Stimulated activated CD8-positive, alpha-beta memory T cell treated with anti-CD3 and anti-CD28 coated beads, Interleukin-4, amount 100 ng/mL, for 4 hours (primary cell): Measurements from ENCODE around the gene NPHP4.
"Not testable (repeated sequence)": the region's sequence is repeated elsewhere in the genome, so short reads cannot be mapped to it uniquely, and the experiment has no call there.

Source experiments
- DNase-seq, 2 donors: peaks; one replicate each; pipeline ENCODE4 v3.0.0-alpha.2; 2020; ENCODE audit warnings: low read depth in 2 of 2, low spot score in 1 of 2

The NPHP4 gene

DNA sequence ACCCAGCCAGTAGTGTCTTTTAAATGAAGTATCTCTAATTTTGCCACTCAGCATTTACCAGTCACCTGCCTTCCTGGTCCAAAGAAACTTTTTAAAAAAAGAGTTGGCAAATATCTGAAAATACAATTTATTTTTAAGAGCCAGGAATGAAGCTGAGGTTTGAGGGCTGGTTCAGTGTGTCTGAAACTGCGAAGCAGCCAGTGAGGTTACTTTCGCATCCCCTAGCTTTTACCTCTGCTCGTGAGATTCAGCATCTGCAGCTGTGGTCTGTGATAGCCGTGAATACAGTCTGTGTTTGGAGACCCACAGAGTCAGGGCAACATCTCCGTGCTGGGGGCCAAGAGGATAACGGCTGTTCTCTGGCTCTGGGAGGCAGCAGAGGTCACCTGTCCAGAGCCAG, 32.2 kb upstream of the NPHP4 start:
- no peak for DNase-seq

DNA sequence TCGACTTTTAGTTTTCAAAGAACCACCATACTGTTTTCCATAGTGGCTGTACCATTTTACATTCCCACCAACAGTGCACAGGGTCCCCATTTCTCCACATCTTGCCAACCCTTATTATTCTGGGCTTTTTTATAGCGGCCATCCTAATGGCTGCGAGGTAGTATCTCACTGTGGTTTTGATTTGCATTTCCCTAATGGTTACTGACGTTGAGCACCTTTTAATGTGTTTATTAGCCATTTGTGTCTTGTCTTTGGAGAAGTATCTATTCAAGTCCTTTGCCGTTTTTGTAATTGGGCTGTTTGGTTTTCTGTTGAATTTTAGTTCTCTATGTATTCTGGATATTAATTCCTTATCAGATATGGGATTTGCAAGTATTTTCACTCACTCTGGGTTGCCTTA, 31.1 kb upstream of the NPHP4 start:
- DNase-seq, result no peak

- DNase-seq, result no peak
These were observed 30.0 kb upstream of the NPHP4 start for GRCh38 chr1:6022193-6022592.

DNA sequence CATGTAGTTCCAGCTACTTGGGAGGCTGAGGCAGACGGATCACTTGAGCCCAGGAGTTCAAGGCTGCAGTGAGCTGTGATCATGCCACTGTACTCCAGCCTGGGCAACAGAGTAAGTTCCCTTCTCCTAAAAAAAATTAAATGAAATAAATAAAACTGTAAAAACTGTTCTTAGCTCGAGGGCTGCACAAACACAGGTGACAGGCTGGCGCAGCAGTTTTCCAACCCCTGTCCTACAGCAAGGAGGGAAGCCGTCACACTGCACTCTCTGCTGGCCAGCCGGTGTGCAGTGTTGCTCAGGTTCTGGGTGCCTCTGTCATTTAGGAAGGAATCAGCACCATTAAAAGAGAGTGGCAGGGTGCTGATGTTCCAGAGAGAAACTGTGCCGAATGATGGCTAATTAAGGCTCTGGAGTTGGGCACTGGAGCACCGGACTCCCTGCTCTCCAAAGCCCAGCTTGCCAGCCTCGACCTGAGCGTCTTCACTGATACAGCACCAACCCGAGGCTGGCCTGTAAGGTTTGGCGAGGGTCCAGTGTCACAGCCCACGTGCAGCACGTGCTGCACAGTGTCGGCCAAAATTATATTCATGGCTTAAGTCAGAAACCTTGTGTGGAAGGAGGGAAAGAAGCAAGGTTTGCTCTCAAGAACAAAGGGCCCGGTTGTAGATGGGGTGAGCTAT, 27.1 kb upstream of the NPHP4 start:
- DNase-seq, result no peak

DNA sequence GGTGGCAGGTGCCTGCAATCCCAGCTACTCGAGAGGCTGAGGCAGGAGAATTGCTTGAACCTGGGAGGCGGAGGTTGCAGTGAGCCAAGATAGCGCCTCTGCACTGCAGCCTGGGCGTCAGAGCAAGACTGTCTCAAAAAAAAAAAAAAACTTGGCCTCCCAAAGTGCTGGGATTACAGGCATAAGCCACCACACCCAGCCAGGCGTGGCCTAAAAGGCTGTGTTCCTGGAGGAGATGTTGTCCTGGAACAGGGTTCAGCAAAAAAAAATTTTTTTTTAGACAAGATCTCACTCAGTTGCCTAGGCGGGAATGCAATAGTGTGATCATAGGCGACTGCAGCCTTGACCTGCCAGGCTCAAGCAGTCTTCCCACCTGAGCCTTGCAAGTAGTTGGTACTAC, 25.4 kb upstream of the NPHP4 start:
- not testable (repeated sequence) for DNase-seq

GRCh38 chr1:6016191-6016865, 24.1 kb upstream of the NPHP4 start:
- DNase-seq, result no peak

GRCh38 chr1:6014130-6014999, 22.1 kb upstream of the NPHP4 start:
- DNase-seq, result no peak

- no peak for DNase-seq
These were observed 21.3 kb upstream of the NPHP4 start for GRCh38 chr1:6013491-6013890.

DNA sequence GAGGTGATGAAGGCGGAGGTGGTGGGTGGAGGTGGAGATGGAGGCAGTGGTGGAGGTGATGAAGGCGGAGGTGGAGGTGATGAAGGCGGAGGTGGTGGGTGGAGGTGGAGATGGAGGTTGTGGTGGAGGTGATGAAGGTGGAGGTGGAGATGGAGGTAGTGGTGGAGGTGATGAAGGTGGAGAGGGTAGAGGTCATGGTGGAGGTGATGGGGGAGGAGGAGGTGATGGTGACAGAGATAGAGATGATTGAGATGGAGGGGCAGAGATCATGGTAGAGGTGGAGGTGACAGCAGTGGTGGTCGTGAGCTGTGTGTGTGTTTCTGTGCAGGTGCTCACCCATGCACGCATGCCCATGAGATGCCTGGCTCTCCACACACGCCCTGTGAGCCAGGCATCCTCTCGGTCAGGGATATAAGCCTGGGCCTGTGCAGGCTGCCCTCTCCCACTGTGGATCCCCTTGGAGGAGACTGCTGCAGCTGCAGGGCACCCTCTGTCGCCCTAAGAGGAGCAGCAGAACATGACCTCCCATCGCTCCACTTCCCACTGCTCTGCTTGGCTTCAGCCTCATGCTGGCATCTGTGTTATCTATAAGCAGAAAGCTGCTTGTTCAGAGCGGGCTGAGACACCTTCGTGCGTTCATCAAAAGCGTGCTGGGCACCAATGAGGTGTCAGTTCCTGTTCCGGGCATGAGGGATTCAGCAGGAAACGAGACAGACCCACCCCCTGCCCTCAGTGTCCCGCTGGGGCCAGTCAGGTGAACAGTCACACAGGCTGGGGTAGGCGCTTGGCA, 20.5 kb upstream of the NPHP4 start:
- DNase-seq, result no peak

- DNase-seq, result no peak
These were observed 19.7 kb upstream of the NPHP4 start for GRCh38 chr1:6011946-6012258.

GRCh38 chr1:6011161-6011945, 19.1 kb upstream of the NPHP4 start:
- DNase-seq, result no peak

GRCh38 chr1:6010554-6010953, 18.3 kb upstream of the NPHP4 start:
- no peak for DNase-seq

DNA sequence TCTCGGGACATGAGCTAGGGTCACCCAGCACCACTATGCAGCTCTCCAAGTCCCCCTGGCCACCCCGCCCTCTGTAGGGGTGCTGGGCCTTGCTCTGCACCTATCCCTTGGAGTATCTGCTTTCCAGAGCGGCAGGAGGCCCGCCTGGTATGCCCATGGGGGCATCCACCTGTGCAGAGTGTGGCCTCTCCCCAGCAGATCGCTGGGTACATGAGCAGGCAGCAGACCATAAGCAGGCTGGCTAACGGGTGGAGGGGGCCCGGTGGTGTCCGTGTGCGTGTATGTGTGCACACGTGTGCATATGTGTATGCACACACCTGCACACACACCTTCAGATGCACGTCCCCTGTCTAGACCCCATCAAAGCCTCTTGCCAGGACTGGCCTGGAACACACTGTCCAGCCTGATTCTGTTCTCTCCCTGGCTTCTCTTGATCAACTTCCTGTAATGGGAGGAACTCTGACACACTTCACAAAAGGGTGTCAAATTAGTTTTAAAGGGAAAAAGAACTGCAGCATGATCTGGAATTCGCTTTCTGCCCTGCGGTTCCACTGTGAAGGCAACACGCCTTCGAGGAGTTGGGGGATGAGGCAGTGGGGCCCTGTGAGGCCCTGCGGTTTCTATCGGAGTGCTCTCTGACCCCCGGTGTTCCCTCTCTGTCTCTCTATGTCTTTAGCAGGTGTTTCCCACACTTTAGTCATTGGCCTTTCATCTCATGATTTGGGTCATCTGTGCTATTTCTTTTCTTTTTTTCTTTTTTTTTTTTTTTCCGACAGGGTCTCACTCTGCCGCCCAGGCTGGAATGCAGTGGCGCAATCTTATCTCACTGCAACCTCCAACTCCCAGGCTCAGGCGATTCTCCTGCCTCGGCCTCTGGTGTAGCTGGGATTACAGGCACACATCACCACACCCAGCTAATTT, 17.2 kb upstream of the NPHP4 start:
- no peak for DNase-seq

DNA sequence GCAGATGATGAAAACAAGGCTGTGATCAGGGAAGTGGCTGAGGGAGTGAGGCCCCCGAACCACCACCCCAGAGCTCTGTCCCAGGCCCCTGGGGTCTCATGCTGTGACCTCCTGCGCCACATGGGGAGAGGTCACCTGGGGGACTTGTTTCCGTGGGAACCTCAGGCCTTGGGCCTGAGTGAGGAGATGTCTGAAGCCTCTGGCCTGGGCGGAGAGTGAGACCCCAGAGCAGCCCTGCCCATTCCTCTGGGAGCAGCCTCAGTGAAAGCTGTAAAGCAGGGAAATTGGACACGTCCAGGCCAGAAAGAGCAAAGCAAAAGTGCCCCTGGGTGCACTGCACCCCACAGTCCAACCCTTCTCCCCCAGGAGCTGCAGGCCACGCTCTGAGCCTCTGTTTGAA, 16.5 kb upstream of the NPHP4 start:
- no peak for DNase-seq

GRCh38 chr1:6008084-6008415, 15.8 kb upstream of the NPHP4 start:
- no peak for DNase-seq

DNA sequence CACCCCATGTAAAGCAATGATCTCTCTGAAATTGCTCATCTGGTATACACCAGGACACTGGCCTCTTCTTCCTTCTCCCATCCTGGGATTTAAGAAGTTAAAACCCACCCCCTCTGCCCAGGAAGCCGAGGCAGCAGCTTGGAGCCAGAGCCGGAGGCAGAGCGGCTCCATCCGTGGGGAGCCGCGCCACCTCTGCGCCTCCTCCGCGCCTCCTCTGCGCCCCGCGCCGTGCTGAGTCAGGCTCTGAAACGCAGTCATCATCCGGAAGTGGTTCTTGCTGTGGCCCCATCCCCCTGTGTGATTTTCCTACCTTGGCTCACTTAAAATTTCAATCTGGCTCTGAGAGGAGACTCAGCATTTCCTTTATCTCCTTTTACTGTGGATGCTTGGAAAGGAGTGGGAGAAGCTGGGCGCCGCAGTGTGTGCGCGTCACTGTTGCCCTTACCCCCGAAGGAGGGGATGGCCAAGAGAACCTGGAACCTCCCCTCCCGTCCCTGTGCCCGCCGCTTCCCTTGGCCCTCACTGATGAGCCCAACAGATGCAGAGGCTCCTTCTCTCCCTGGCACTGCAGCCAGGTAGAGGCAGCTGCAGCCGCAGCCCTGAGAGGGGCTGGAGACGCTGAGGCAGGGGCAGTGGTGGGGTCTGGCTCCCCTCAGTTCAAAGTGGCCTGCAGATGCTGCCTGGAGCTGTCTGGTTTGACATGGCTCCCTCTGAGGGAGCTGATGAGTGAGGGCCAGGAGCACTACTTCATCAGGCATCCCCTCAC, 15.3 kb upstream of the NPHP4 start:
- no peak for DNase-seq

DNA sequence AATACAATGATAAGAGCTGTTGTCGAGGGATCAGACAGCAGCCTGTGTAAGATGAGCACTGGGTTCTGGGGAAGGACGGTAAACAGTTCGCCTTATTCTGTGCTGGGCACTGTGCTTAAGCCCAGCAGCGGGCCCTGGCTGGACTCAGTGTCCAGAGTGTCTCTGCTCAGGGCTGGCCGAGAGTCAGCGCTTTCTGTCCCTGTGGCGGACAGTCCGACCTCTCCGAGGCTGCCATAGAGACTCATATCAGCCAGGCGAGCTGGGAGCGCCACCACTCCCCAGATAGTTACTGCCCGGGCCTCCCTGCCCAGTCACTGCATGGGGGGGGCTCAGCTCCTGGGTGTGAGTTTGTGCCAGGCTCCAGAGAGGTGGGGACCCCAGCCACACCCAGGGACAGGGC, 14.7 kb upstream of the NPHP4 start:
- no peak for DNase-seq

GRCh38 chr1:6005276-6005917, 13.2 kb upstream of the NPHP4 start:
- no peak for DNase-seq
